Mesothelial cell of epicardium (in vitro differentiated cells): ENCODE data around the gene HSD11B2. TPM values are rescaled to one million over a fixed set of nuclear protein-coding genes. Genes with fewer than 3 reads are reported as not detected.

Experiments
- DNase-seq, 2 experiments: peaks; one replicate each; pipeline ENCODE4 v3.0.0; 2021; ENCODE audit warnings: low spot score in 2 of 2; ENCODE audit not compliant: unreplicated experiment in 2 of 2
- H3K27ac Mint-ChIP-seq: 2 replicates; pipeline ENCODE4 v1.8.0; 2021; ENCODE audit warnings: mixed read lengths
- H3K27me3 Mint-ChIP-seq: 2 replicates; pipeline ENCODE4 v1.8.0; 2021; ENCODE audit warnings: low read depth, mixed read lengths
- H3K36me3 Mint-ChIP-seq: 2 replicates; pipeline ENCODE4 v1.8.0; 2021; ENCODE audit warnings: mixed read lengths
- H3K4me1 Mint-ChIP-seq: 2 replicates; pipeline ENCODE4 v1.8.0; 2021; ENCODE audit warnings: mixed read lengths
- H3K4me3 Mint-ChIP-seq: 2 replicates; pipeline ENCODE4 v1.8.0; 2021; ENCODE audit warnings: mild to moderate bottlenecking, moderate library complexity, mixed read lengths
- H3K9me3 Mint-ChIP-seq: 2 replicates; pipeline ENCODE4 v1.8.0; 2021; ENCODE audit warnings: mixed read lengths
- total RNA-seq: library from RNA; stranded (reverse); gene quantifications from 3 replicates; pipeline ENCODE4 v1.2.1, GENCODE V29; 2021
- TF ChIP-seq, protein P1 (sequence below): fragments of 200-600 bp; sonication (generic); IDR thresholded peaks from one replicate; pipeline ENCODE4 v1.5.0; 2021; ENCODE audit warnings: antibody characterized with exemption; ENCODE audit not compliant: unreplicated experiment

HSD11B2 gene
- total RNA-seq, 1 donor from 2014 or later: 3.7 TPM

GRCh38 chr16:67483150-67483549 lies 52.2 kb downstream of the HSD11B2 start, which contains the start of gene AGRP:
TSS of gene AGRP (minus strand) at chr16:67483547. CDS start at chr16:67483398, 149 bp downstream.
- DNase-seq: no peak
- Mint-ChIP-seq H3K27me3 (no peaks in the 10 kb centered on the region), H3K4me1 (peaks cover 18% of the 10 kb centered on the region), H3K36me3 (peaks cover 2% of the 10 kb centered on the region), H3K27ac (peak within 1 kb of the TSS; percentile 72), H3K9me3 (no peaks in the 10 kb centered on the region), H3K4me3 (peak within 1 kb of the TSS; percentile 98)
- TF ChIP-seq, protein P1, sequence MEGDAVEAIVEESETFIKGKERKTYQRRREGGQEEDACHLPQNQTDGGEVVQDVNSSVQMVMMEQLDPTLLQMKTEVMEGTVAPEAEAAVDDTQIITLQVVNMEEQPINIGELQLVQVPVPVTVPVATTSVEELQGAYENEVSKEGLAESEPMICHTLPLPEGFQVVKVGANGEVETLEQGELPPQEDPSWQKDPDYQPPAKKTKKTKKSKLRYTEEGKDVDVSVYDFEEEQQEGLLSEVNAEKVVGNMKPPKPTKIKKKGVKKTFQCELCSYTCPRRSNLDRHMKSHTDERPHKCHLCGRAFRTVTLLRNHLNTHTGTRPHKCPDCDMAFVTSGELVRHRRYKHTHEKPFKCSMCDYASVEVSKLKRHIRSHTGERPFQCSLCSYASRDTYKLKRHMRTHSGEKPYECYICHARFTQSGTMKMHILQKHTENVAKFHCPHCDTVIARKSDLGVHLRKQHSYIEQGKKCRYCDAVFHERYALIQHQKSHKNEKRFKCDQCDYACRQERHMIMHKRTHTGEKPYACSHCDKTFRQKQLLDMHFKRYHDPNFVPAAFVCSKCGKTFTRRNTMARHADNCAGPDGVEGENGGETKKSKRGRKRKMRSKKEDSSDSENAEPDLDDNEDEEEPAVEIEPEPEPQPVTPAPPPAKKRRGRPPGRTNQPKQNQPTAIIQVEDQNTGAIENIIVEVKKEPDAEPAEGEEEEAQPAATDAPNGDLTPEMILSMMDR: no peak

DNA sequence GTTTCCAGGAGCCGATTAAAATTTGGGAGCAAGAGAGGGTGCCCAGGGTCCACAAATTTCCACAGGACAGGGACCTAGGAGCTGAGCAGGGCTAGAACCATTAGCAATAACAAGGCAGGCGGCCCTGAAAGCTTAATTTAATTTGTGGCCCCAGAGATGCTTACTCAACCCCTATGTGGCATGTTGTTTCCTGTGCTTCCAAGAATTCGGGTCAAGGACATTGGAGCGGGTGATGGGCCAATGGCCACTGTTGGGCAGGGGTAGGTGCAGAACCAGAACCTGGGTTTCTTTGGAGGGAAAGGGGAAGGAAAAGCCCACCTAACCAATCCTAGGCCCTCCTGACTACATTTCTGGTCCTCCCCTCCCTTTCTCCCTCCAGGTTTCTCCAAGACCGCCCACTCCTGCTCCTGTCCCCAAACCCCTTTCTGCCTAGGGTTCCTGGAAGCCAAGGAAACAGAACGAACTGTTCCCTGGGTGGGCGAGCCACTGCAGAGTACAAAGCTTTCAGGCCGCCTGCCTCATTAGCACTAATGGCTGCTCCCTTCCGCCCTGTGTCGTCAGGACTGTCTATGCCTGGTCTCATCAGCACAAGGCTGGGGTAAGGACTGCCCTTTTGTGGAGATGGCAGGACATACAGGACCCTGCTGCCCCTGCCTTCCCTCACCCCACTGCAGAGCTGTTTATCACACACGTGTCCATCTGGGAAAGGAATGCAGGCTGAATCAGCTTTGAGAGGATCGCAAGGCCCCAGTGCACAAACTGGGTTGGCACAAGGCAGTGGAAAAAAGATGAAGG lies 53.0 kb downstream of the HSD11B2 start:
- Mint-ChIP-seq H3K27me3 (no peaks in the 10 kb centered on the region), H3K36me3 (peaks cover 2% of the 10 kb centered on the region), H3K27ac (peak overlapping the region; percentile 30), H3K4me3 (no peak overlapping the region), H3K4me1 (peaks cover 20% of the 10 kb centered on the region), H3K9me3 (no peaks in the 10 kb centered on the region)
- TF ChIP-seq, protein P1: no peak
- DNase-seq: no peak

DNA sequence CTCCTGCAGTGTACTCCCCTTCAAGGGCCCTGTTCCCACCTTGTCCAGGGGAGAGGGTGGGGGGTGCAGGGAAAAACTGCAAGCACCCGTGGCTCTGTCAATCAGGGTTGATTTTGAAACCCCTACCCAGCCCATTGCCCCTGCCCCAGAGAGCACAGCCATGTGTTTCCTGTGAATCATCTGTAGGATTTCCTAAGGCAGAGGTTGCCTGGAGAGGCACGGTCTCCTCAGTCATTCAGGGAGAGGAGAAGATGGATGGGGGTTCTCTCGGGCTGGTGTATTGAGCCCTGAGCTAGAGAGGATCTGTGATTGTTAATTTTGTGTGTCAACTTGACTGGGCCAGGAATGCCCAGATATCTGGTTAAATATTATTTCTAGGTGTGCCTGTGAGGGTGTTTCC lies 55.9 kb downstream of the HSD11B2 start:
- DNase-seq: no peak
- no peaks in the 10 kb centered on the region for H3K27me3 Mint-ChIP-seq
- no peaks in the 10 kb centered on the region for H3K9me3 Mint-ChIP-seq
- H3K4me1 Mint-ChIP-seq: peaks cover 20% of the 10 kb centered on the region
- no peak overlapping the region for H3K27ac Mint-ChIP-seq
- TF ChIP-seq, protein P1: no peak
- H3K4me3 Mint-ChIP-seq: no peak overlapping the region
- peaks cover 4% of the 10 kb centered on the region for H3K36me3 Mint-ChIP-seq

Other genes with a start within 250 kb of the HSD11B2 start
- 121 to 131 TPM (median 129 TPM) in 3 replicates for gene MATCAP1, start 247.2 kb upstream of the HSD11B2 start, total RNA-seq
- gene EXOC3L1, start 241.0 kb upstream of the HSD11B2 start, total RNA-seq: 0.23 to 0.40 TPM in 2 of 3 replicates, not detected in the other
- gene E2F4, start 239.0 kb upstream of the HSD11B2 start, total RNA-seq: 78.3 to 80.2 TPM (median 79.5 TPM) in 3 replicates
- 9.3 to 10.0 TPM (median 9.7 TPM) in 3 replicates for gene ELMO3, start 232.0 kb upstream of the HSD11B2 start, total RNA-seq
- gene TMEM208, start 204.0 kb upstream of the HSD11B2 start, total RNA-seq: 35.8 to 38.4 TPM (median 36.3 TPM) in 3 replicates
- gene FHOD1, start 183.6 kb upstream of the HSD11B2 start, total RNA-seq: 28.2 to 28.7 TPM (median 28.3 TPM) in 3 replicates
- gene SLC9A5, start 182.1 kb upstream of the HSD11B2 start, total RNA-seq: 2.9 to 3.5 TPM (median 3.3 TPM) in 3 replicates
- 13.4 to 15.5 TPM (median 15.4 TPM) in 3 replicates for gene PLEKHG4, start 151.6 kb upstream of the HSD11B2 start, total RNA-seq
- 0.52 to 1.1 TPM (median 0.84 TPM) in 3 replicates for gene KCTD19, start 104.4 kb upstream of the HSD11B2 start, total RNA-seq
- gene LRRC36, start 104.3 kb upstream of the HSD11B2 start, total RNA-seq: 0.20 to 0.55 TPM (median 0.36 TPM) in 3 replicates
- 5.5 to 6.2 TPM (median 5.7 TPM) in 3 replicates for gene TPPP3, start 37.6 kb upstream of the HSD11B2 start, total RNA-seq
- 14.5 to 16.7 TPM (median 15.4 TPM) in 3 replicates for gene ZDHHC1, start 14.6 kb upstream of the HSD11B2 start, total RNA-seq
- gene ATP6V0D1, start 50.0 kb downstream of the HSD11B2 start, total RNA-seq: 50.9 to 53.7 TPM (median 53.2 TPM) in 3 replicates
- not detected in 3 replicates for gene AGRP, start 52.4 kb downstream of the HSD11B2 start, total RNA-seq
- 55.9 to 69.2 TPM (median 58.9 TPM) in 3 replicates for gene RIPOR1, start 97.7 kb downstream of the HSD11B2 start, total RNA-seq
- 58.0 to 61.4 TPM (median 60.5 TPM) in 3 replicates for gene CTCF, start 131.4 kb downstream of the HSD11B2 start, total RNA-seq
- 6.7 to 10.2 TPM (median 8.0 TPM) in 3 replicates for gene CARMIL2, start 214.0 kb downstream of the HSD11B2 start, total RNA-seq
- 24.5 to 27.9 TPM (median 25.8 TPM) in 3 replicates for gene ACD, start 229.1 kb downstream of the HSD11B2 start, total RNA-seq
- 1.9 to 2.2 TPM (median 1.9 TPM) in 3 replicates for gene PARD6A, start 229.8 kb downstream of the HSD11B2 start, total RNA-seq
- gene ENKD1, start 235.6 kb downstream of the HSD11B2 start, total RNA-seq: 11.7 to 13.0 TPM (median 12.8 TPM) in 3 replicates
- gene C16orf86, start 235.7 kb downstream of the HSD11B2 start, total RNA-seq: 1.2 to 2.0 TPM (median 1.8 TPM) in 3 replicates